HG02970 (cell line): ENCODE results near the gene CNNM1.

Experiments used
- ATAC-seq: cut with Tn5 transposase; IDR thresholded peaks from one replicate; pipeline ENCODE4 v1.9.1; 2021; ENCODE audit warnings: mild to moderate bottlenecking, moderate library complexity, moderate number of reproducible peaks; ENCODE audit not compliant: unreplicated experiment, low FRiP score

CNNM1 gene

DNA sequence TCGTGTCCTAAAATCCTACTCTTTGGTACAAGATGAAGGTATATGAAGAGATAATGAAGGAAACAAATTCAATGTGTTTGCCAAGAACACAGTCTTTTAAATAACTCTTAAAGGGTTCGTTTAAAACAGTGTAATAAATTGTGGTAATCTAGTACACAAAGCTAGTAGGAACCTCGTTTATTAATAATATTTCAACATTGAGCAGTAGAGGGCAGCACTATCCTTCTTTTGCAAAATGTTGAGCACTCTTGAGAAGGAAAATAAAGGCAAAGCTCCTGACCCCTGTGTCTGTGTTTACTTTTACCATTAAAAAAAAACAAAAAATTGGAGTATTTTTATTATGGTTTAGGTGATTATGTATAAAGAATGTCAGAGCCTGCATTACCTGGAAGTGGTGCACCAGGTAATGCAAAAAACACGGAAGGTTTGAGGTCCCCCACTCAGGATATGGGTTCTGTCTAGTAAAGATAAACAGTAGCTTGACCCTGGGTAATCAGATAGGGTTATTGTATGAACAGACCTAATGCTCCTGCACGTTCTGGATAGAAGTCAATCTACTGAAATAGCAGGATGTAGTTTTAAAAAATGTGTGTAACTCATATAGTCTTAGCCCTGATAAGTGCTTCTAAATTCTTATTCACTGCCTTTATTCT, 107.0 kb downstream of the CNNM1 start:
- ATAC-seq, result no peak

DNA sequence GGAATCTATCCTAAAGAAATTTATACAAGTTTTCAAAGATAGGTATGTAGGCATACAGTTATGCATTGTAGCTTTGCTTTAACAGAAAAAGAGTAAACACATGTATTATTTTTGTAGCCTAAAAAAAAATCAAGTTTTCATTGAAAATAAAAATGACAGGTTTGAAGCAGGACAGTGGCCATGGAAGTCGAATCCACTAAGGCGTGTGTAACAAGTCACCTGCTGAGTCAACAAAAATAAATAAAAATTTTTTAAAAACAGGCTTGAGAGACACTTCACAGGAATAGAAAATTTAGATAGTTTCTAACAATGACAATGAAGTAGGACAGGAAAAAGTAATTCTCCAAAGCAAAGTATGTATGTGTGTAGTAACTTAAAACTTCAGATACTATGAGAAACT, 109.7 kb downstream of the CNNM1 start:
- ATAC-seq, result no peak

DNA sequence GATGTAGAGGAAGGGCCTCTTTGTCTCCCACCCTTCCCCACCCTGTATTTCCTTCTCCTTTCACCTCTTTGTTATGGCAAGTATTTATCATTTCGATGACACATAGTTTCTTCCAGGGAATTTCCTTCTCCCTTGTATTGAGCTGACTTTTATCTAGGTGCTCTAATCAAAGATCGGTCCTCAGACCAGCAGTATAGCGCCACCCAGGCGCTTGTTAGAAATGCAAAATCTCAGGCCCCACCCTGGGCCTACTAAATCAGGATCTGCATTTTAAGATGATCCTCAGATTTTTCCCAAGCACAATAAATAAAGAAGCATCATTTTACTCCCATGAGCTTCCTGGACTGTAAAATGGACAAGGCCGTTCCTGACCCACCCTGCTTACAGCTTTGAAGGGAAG, 113.2 kb downstream of the CNNM1 start:
- ATAC-seq, result no peak

- ATAC-seq, result no peak
Measured at GRCh38 chr10:99443500-99443899, 114.3 kb downstream of the CNNM1 start.
